Measurements from ENCODE around the gene CCNYL1.

- TF ChIP-seq, protein P1, sequence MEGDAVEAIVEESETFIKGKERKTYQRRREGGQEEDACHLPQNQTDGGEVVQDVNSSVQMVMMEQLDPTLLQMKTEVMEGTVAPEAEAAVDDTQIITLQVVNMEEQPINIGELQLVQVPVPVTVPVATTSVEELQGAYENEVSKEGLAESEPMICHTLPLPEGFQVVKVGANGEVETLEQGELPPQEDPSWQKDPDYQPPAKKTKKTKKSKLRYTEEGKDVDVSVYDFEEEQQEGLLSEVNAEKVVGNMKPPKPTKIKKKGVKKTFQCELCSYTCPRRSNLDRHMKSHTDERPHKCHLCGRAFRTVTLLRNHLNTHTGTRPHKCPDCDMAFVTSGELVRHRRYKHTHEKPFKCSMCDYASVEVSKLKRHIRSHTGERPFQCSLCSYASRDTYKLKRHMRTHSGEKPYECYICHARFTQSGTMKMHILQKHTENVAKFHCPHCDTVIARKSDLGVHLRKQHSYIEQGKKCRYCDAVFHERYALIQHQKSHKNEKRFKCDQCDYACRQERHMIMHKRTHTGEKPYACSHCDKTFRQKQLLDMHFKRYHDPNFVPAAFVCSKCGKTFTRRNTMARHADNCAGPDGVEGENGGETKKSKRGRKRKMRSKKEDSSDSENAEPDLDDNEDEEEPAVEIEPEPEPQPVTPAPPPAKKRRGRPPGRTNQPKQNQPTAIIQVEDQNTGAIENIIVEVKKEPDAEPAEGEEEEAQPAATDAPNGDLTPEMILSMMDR (IDR thresholded peaks at IDR 0.05) = no peak
- TF ChIP-seq POLR2AphosphoS5 (IDR thresholded peaks at IDR 0.05; ENCODE audit: insufficient read depth in 1 of 2, low read depth in 1 of 2) (no peak), POLR2A (IDR thresholded peaks at IDR 0.05) (no peak)
Measured at GRCh38 chr2:207733597-207734240, 22.3 kb downstream of the CCNYL1 start.

All from vagina (tissue), 2 donors.